ENCODE data around the gene SUGP2. TPM values are rescaled to one million over a fixed set of nuclear protein-coding genes. Genes with fewer than 3 reads are reported as not detected.
A peak's percentile ranks its signal among the peaks of the same experiment; 100 is the strongest.

Gene SUGP2
- polyA plus RNA-seq, 3 donors from 2014 or later: 7.4 to 19.4 (median 7.9) TPM

- Mint-ChIP-seq H3K27ac (no peak overlapping the region), H3K4me1 (peaks cover 13 to 22% of the 10 kb centered on the region in 2 donors), H3K27me3 (ENCODE audit: low read depth in 3 of 3) (peaks cover 0 to 5% (median 3%) of the 10 kb centered on the region in 3 donors), H3K4me3 (no peak overlapping the region), H3K36me3 (peaks cover 13 to 67% (median 37%) of the 10 kb centered on the region in 3 donors), H3K9me3 (no peaks in the 10 kb centered on the region)
- DNase-seq: no peak
These were observed 27.1 kb downstream of the SUGP2 start for GRCh38 chr19:19006213-19006612.

DNA sequence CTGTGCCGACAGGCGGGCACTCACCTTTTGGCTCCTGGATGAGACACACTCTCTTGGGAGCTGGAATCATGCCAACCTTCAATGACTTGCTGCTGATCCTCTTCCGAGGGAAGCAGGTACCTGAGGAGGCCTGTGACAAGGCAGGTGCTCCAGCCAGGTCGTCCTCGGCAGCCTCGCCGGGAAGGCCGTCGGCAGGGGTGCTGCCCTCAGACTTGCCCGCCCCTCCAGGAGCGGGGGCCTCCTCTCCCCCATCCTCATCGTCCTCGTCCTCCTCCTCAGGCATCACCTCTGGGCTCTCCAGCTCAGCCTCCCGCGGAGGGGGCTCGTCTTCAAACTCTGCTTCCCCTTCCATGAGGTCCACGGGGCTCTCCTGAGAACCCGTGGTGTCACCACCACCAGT lies 29.2 kb downstream of the SUGP2 start:
- DNase-seq: no peak
- Mint-ChIP-seq H3K9me3 (no peaks in the 10 kb centered on the region), H3K4me3 (no peak overlapping the region), H3K27ac (no peak overlapping the region), H3K4me1 (peaks cover 15 to 18% of the 10 kb centered on the region in 2 donors), H3K27me3 (ENCODE audit: low read depth in 3 of 3) (peaks cover 0 to 4% (median 0%) of the 10 kb centered on the region in 3 donors), H3K36me3 (peaks cover 12 to 61% (median 33%) of the 10 kb centered on the region in 3 donors)

- no peaks in the 10 kb centered on the region for H3K9me3 Mint-ChIP-seq
- H3K4me3 Mint-ChIP-seq: peak overlapping the region in 4 of 5 donors; percentile 6 to 34 (median 25)
- H3K27me3 Mint-ChIP-seq (ENCODE audit: low read depth in 3 of 3): no peaks in the 10 kb centered on the region
- H3K36me3 Mint-ChIP-seq: peaks cover 12 to 45% (median 23%) of the 10 kb centered on the region in 3 donors
- DNase-seq: no peak
- H3K4me1 Mint-ChIP-seq: peaks cover 23 to 27% of the 10 kb centered on the region in 2 donors
- H3K27ac Mint-ChIP-seq: peak overlapping the region in 5 of 6 donors; percentile 8 to 81 (median 68)
These were observed 33.3 kb downstream of the SUGP2 start for GRCh38 chr19:18999896-19000620.

- peak overlapping the region in 2 of 5 donors; percentile 9 to 30 for H3K4me3 Mint-ChIP-seq
- peaks cover 23 to 27% of the 10 kb centered on the region in 2 donors for H3K4me1 Mint-ChIP-seq
- H3K9me3 Mint-ChIP-seq: no peaks in the 10 kb centered on the region
- DNase-seq: no peak
- peaks cover 15 to 39% (median 16%) of the 10 kb centered on the region in 3 donors for H3K36me3 Mint-ChIP-seq
- H3K27ac Mint-ChIP-seq: peak overlapping the region in 3 of 6 donors; percentile 17 to 61 (median 39)
- H3K27me3 Mint-ChIP-seq (ENCODE audit: low read depth in 3 of 3): no peaks in the 10 kb centered on the region
These were observed 34.1 kb downstream of the SUGP2 start for GRCh38 chr19:18999016-18999758.

DNA sequence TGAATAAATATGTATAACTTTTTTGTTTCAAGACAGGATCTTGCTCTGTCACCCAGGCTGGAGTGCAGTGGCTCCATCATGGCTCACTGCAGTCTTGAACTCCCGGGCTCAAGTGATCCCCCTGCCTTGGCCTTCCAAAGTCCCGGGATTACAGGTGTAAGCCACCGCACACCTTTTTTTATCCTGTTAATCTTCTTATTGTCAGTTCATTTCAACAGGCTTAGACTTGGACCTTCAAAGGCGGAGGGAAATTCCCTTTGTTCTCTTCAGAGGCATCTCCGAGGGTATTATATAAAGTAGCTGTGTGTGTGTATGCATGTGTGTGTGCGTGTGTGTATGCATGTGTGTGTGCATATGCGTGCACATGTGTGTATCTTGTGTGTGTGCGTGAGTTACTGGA lies 35.0 kb downstream of the SUGP2 start:
- Mint-ChIP-seq H3K4me3 (peak overlapping the region in 1 of 5 donors; percentile 9), H3K9me3 (no peaks in the 10 kb centered on the region), H3K27ac (peak overlapping the region in 2 of 6 donors; percentile 34 to 68), H3K36me3 (peaks cover 15 to 45% (median 21%) of the 10 kb centered on the region in 3 donors), H3K4me1 (peaks cover 23 to 27% of the 10 kb centered on the region in 2 donors), H3K27me3 (ENCODE audit: low read depth in 3 of 3) (no peaks in the 10 kb centered on the region)
- no peak for DNase-seq

- Mint-ChIP-seq H3K27ac (no peak overlapping the region), H3K36me3 (peaks cover 15 to 42% (median 21%) of the 10 kb centered on the region in 3 donors), H3K4me1 (peaks cover 23 to 27% of the 10 kb centered on the region in 2 donors), H3K27me3 (ENCODE audit: low read depth in 3 of 3) (no peaks in the 10 kb centered on the region), H3K9me3 (no peaks in the 10 kb centered on the region), H3K4me3 (no peak overlapping the region)
- no peak for DNase-seq
These were observed 36.4 kb downstream of the SUGP2 start for GRCh38 chr19:18996796-18997394.

DNA sequence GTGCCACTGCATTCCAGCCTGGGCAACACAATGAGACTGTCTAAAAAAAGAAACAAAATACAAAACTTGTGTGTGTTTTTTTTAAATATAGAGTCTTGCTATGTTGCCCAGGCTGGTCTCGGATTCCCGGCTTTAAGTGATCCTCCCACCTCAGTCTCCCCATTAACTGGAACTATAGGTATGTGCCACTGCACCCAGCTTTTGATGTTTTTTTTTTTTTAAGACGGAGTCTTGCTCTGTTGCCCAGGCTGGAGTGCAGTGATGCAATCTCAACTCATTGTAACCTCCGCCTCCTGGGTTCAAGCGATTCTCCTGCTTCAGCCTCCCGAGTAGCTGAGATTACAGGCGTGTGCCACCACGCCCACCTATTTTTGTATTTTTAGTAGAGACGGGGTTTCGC lies 37.0 kb downstream of the SUGP2 start:
- DNase-seq: no peak
- no peaks in the 10 kb centered on the region for H3K9me3 Mint-ChIP-seq
- no peak overlapping the region for H3K4me3 Mint-ChIP-seq
- peaks cover 10 to 37% (median 16%) of the 10 kb centered on the region in 3 donors for H3K36me3 Mint-ChIP-seq
- no peaks in the 10 kb centered on the region for H3K27me3 Mint-ChIP-seq (ENCODE audit: low read depth in 3 of 3)
- peaks cover 23 to 27% of the 10 kb centered on the region in 2 donors for H3K4me1 Mint-ChIP-seq
- H3K27ac Mint-ChIP-seq: no peak overlapping the region

- Mint-ChIP-seq H3K4me3 (no peak overlapping the region), H3K27me3 (ENCODE audit: low read depth in 3 of 3) (peaks cover 0 to under 1% (median 0%) of the 10 kb centered on the region in 3 donors), H3K4me1 (peaks cover 23 to 27% of the 10 kb centered on the region in 2 donors), H3K27ac (no peak overlapping the region), H3K9me3 (no peaks in the 10 kb centered on the region), H3K36me3 (peaks cover 9 to 37% (median 16%) of the 10 kb centered on the region in 3 donors)
- peak in 1 of 3 donors; percentile 24 for DNase-seq
These were observed 37.5 kb downstream of the SUGP2 start for GRCh38 chr19:18995804-18996241.

- no peak for DNase-seq
- Mint-ChIP-seq H3K27ac (no peak overlapping the region), H3K4me3 (no peak overlapping the region), H3K36me3 (peaks cover 4 to 24% (median 9%) of the 10 kb centered on the region in 3 donors), H3K4me1 (peaks cover 0 to 2% of the 10 kb centered on the region in 2 donors), H3K27me3 (ENCODE audit: low read depth in 3 of 3) (peaks cover 0 to 2% (median 0%) of the 10 kb centered on the region in 3 donors), H3K9me3 (no peaks in the 10 kb centered on the region)
These were observed 40.2 kb downstream of the SUGP2 start for GRCh38 chr19:18993115-18993514.

DNA sequence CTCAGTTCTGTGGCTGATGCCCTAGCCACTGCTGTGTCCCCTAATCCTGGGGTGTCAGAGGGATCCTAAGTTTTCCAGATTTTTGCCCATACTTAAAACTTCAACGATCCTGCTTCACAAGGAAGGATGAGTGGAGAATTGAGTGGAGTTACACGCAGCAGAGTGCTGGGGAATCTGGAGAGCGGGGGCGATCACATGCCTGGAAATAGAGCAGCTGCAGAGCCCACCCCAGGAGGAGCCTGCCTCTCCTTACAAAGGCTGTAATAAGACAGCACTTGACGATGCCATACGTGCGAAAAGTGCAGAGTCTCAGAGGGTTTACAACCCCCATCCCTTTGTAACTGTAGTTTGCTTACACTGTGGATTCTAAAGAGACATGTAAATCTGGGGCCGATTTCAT lies 40.6 kb downstream of the SUGP2 start:
- no peak for DNase-seq
- Mint-ChIP-seq H3K27ac (no peak overlapping the region), H3K9me3 (no peaks in the 10 kb centered on the region), H3K4me1 (no peaks in the 10 kb centered on the region), H3K4me3 (no peak overlapping the region), H3K36me3 (peaks cover 4 to 23% (median 9%) of the 10 kb centered on the region in 3 donors), H3K27me3 (ENCODE audit: low read depth in 3 of 3) (peaks cover 0 to 2% (median 0%) of the 10 kb centered on the region in 3 donors)

DNA sequence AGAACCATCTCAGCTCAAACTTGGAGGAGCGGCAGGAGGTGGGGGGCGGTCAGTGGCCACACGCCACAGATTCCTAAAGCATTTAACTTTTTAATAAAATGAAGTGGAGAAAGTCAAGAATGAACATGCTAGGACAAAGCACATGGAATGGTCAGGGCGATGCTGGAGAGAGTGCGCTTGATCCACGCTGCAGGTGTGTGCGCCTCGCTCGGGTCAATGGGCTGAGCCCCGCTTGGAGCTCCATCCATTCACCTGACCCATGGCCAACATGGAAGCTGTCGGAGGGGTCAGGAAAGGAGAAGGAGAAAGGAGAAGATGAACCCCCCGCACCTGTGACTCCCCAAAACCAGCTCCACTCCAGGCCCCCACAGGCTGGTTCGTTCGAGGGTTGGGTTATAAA lies 41.8 kb downstream of the SUGP2 start:
- H3K27ac Mint-ChIP-seq: no peak overlapping the region
- H3K9me3 Mint-ChIP-seq: no peaks in the 10 kb centered on the region
- peaks cover 0 to 2% (median 0%) of the 10 kb centered on the region in 3 donors for H3K27me3 Mint-ChIP-seq (ENCODE audit: low read depth in 3 of 3)
- H3K36me3 Mint-ChIP-seq: peaks cover 4 to 23% (median 9%) of the 10 kb centered on the region in 3 donors
- no peak overlapping the region for H3K4me3 Mint-ChIP-seq
- no peak for DNase-seq
- H3K4me1 Mint-ChIP-seq: no peaks in the 10 kb centered on the region

DNA sequence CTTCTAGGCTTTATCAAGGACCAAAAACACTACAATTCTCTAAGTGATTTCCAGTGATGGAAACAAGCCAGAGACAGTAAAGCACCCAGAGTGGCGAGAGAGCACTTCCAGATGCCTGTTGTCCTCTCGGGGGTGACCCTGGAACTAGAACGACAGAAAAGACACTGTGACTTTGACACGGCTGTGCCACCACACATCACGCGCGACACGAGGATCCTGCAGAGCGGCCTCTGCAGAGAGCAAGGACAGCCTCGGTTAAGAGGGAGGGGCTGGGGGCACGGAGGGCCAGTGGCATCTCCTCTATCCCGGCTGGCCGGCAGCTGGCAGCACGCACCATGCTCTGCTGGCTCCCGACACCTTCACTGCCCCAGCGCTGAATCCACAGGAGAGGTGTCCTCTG lies 42.3 kb downstream of the SUGP2 start:
- Mint-ChIP-seq H3K4me3 (no peak overlapping the region), H3K27ac (peak overlapping the region in 1 of 6 donors; percentile 22), H3K9me3 (no peaks in the 10 kb centered on the region), H3K4me1 (no peaks in the 10 kb centered on the region), H3K27me3 (ENCODE audit: low read depth in 3 of 3) (peaks cover 0 to 2% (median 0%) of the 10 kb centered on the region in 3 donors), H3K36me3 (peaks cover 4 to 23% (median 9%) of the 10 kb centered on the region in 3 donors)
- no peak for DNase-seq

- H3K36me3 Mint-ChIP-seq: peaks cover 4 to 23% (median 9%) of the 10 kb centered on the region in 3 donors
- peaks cover 0 to 2% (median 2%) of the 10 kb centered on the region in 3 donors for H3K27me3 Mint-ChIP-seq (ENCODE audit: low read depth in 3 of 3)
- no peak overlapping the region for H3K27ac Mint-ChIP-seq
- no peaks in the 10 kb centered on the region for H3K4me1 Mint-ChIP-seq
- H3K9me3 Mint-ChIP-seq: no peaks in the 10 kb centered on the region
- DNase-seq: no peak
- H3K4me3 Mint-ChIP-seq: no peak overlapping the region
These were observed 43.1 kb downstream of the SUGP2 start for GRCh38 chr19:18990128-18990708.

Measured in immature natural killer cell (primary cell).